PFSK-1 (cell line): ENCODE data around the gene RANBP17.

Source experiments
- FOXP2 ChIP-seq: optimal IDR thresholded peaks from 2 replicates; pipeline ENCODE3; 2011; ENCODE audit warnings: borderline replicate concordance, control low read depth, inconsistent platforms; ENCODE audit not compliant: insufficient read depth; ENCODE audit errors: extremely low read length, extremely low read depth
- POLR2AphosphoS5 ChIP-seq: IDR thresholded peaks from 2 replicates; pipeline ENCODE4 v1.6.1; 2012; ENCODE audit warnings: low read depth, mild to moderate bottlenecking, control low read depth, low read length, moderate library complexity
- REST ChIP-seq, 2 experiments: IDR thresholded peaks; 2 replicates each; pipeline versions ENCODE4 v1.6.1 to v1.8.0; 2011 to 2012; ENCODE audit warnings: low read depth in 2 of 2, low read length in 2 of 2, control low read depth in 1 of 2, inconsistent platforms in 1 of 2, mild to moderate bottlenecking in 1 of 2, moderate library complexity in 1 of 2; ENCODE audit not compliant: insufficient read depth in 1 of 2
- SIN3A ChIP-seq: IDR thresholded peaks from 2 replicates; pipeline ENCODE4 v1.6.1; 2012; ENCODE audit warnings: mild to moderate bottlenecking, low read length, moderate library complexity, borderline replicate concordance; ENCODE audit not compliant: insufficient read depth
- TAF1 ChIP-seq: IDR thresholded peaks from 2 replicates; pipeline ENCODE4 v1.6.1; 2012; ENCODE audit warnings: low read length, control low read depth, borderline replicate concordance; ENCODE audit not compliant: insufficient read depth

RANBP17 gene

GRCh38 chr5:171127314-171127713 lies 265.5 kb downstream of the RANBP17 start:
- TF ChIP-seq POLR2AphosphoS5 = no peak
- no peak for TF ChIP-seq REST (IDR thresholded peaks at IDR 0.05; ENCODE audit: insufficient read depth in 1 of 2, low read depth in 2 of 2, low read length in 2 of 2)
- no peak for TF ChIP-seq SIN3A

GRCh38 chr5:171128136-171128535 lies 266.3 kb downstream of the RANBP17 start:
- TF ChIP-seq FOXP2 (no peak), REST (IDR thresholded peaks at IDR 0.05; ENCODE audit: insufficient read depth in 1 of 2, low read depth in 2 of 2, low read length in 2 of 2) (no peak), POLR2AphosphoS5 (no peak)

GRCh38 chr5:171129308-171129707 lies 267.5 kb downstream of the RANBP17 start:
- TF ChIP-seq POLR2AphosphoS5 (no peak), REST (IDR thresholded peaks at IDR 0.05; ENCODE audit: insufficient read depth in 1 of 2, low read depth in 2 of 2, low read length in 2 of 2) (no peak), SIN3A (no peak), FOXP2 (no peak), TAF1 (no peak)

GRCh38 chr5:171131497-171131896 lies 269.7 kb downstream of the RANBP17 start:
- TF ChIP-seq FOXP2 (no peak), SIN3A (no peak)

GRCh38 chr5:171137768-171138525 lies 276.1 kb downstream of the RANBP17 start:
- TF ChIP-seq TAF1 (no peak), FOXP2 (no peak), REST (IDR thresholded peaks at IDR 0.05; ENCODE audit: insufficient read depth in 1 of 2, low read depth in 2 of 2, low read length in 2 of 2) (no peak), SIN3A (no peak), POLR2AphosphoS5 (no peak)
